HG02938 (cell line): ENCODE results near the gene IFT43.
"Not testable (repeated sequence)": the region's sequence is repeated elsewhere in the genome, so short reads cannot be mapped to it uniquely, and the experiment has no call there.

Source experiments
- ATAC-seq: cut with Tn5 transposase; IDR thresholded peaks from one replicate; pipeline ENCODE4 v1.9.1; 2021; ENCODE audit warnings: mild to moderate bottlenecking, moderate library complexity; ENCODE audit not compliant: unreplicated experiment

IFT43 gene

GRCh38 chr14:76009627-76010026 is 24.1 kb downstream of the IFT43 start:
- ATAC-seq = not testable (repeated sequence)

- ATAC-seq = no peak
These were observed 26.4 kb downstream of the IFT43 start for GRCh38 chr14:76011930-76012329.

GRCh38 chr14:76012354-76012753 is 26.8 kb downstream of the IFT43 start:
- no peak for ATAC-seq

GRCh38 chr14:76015191-76015590 is 29.6 kb downstream of the IFT43 start:
- no peak for ATAC-seq

GRCh38 chr14:76015668-76016067 is 30.1 kb downstream of the IFT43 start:
- ATAC-seq = no peak

- no peak for ATAC-seq
These were observed 34.1 kb downstream of the IFT43 start for GRCh38 chr14:76019676-76020075.

DNA sequence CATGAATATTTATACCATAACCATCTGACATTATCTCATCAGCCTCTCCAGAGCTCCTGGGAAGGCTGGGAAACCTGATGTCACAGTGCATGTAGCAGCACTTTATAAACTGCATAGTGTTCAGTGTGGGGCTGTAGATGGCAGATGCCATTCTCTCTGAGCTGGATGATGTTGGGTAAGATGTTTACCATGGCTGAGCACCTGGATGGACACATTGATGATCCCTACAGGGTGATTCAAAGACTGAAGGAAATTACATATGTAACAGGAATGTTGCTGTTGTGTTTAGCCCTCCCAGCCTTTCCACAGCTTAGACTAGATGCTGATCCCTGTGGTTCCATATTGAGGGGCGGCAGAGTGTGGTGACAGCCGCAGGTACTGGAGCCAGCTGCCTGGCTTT is 37.4 kb downstream of the IFT43 start:
- ATAC-seq = no peak

DNA sequence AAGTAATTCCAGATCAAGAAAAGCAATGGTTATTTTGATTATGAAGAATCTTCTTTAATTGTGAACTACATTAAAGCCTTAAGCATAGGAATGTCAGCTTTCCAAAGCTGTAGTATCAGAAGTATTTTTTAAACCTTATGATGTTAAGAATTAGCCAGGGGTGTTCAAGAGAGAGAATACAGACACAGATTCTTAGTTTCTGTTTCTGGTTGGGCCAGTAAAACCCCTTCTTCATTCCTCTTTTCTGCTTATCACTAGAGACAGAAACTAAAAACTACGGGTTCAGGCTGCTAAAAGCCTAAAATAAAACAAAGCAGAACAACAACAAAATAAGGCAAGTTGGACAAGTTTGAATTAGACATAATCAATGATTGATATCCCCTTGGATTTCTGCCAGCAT is 38.2 kb downstream of the IFT43 start:
- no peak for ATAC-seq

DNA sequence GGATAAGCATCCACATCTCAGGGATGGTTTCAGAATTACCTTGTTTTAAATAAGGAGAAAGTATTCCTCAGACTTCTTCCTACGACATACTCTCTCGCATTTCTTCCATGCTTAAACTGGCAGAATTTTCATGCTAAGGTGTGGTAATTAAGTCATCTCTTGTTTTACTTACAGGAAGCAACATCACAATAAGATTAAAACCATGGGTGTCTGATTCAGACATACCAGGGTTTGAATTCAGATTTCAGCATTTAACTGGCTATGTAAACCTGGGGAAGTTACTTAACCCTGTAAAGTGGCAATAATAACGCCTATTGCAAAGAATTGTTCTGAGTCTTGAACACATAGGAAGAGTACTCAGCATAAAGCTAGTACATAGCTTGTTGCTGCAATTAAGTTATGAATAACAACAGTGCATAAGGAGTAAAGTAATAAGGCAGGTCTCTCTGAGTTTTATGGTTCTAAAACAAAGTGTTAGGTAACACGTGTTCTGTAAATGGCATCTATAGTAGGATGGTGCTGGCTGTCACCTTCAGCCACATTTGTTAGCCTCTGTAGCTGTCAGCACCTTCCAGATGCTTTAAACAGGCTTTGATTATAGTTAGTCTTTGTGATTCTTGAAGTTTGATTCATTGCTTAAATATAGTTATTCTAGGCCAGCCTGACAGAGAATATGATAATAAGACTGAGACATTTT is 38.8 kb downstream of the IFT43 start:
- no peak for ATAC-seq

GRCh38 chr14:76034566-76034965 is 49.0 kb downstream of the IFT43 start:
- no peak for ATAC-seq

GRCh38 chr14:76040704-76041103 is 55.1 kb downstream of the IFT43 start:
- no peak for ATAC-seq

- no peak for ATAC-seq
These were observed 60.2 kb downstream of the IFT43 start for GRCh38 chr14:76045773-76046172.

DNA sequence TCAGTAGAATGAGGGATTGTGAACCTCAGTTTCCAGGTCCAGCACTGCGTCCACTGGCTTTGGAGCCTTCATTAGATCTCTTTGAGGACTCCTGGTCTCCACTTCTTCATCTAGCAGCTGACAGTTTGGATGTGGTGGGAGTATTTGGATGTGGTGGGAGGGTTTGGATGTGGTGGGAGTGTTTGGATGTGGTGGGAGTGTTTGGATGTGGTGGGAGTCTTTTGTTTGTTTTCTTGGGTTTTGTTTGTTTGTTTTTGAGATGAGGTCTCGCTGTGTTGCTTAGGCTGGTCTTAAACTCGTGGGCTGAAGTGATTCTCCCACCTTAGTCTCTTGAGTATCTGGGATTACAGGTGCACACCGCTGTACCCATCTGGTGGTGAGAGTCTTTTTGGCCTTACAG is 64.7 kb downstream of the IFT43 start:
- ATAC-seq = no peak

- ATAC-seq = no peak
These were observed 65.3 kb downstream of the IFT43 start for GRCh38 chr14:76050797-76051392.

DNA sequence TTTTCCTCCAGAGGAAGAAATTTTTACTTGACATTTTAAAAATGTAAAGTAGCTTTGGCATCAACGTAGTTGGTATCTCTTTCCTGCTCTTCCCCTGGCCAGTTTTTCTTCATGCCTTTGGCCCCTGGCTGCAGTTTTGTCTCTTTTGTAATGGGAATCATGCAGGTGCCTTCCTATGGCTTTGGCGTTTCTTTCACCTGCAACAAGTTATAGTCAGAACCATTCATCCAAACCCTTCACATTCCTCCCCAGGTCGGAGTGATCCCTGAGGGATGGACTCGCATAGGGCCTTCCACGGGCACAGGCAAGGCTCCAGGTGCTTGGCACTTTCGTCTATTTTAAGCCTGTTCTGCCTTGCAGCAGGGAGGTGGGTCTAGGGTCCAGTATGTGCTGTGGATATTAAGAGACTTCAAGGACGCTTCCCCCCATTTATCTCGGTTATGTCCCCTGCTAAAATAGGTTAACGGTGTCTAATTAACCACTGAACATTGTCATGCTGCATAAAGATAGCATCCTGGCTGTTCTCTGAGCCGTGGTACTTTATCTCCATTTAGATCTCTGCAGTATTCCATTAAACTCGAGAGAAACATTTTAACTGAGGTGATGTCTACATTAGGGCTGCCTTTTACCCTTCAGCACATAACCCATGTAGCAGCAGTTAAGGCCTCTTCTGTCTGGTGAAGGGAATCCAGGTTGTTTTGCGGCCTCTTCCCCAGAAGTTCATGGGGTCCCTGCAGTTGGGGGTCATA is 66.3 kb downstream of the IFT43 start:
- ATAC-seq = no peak

DNA sequence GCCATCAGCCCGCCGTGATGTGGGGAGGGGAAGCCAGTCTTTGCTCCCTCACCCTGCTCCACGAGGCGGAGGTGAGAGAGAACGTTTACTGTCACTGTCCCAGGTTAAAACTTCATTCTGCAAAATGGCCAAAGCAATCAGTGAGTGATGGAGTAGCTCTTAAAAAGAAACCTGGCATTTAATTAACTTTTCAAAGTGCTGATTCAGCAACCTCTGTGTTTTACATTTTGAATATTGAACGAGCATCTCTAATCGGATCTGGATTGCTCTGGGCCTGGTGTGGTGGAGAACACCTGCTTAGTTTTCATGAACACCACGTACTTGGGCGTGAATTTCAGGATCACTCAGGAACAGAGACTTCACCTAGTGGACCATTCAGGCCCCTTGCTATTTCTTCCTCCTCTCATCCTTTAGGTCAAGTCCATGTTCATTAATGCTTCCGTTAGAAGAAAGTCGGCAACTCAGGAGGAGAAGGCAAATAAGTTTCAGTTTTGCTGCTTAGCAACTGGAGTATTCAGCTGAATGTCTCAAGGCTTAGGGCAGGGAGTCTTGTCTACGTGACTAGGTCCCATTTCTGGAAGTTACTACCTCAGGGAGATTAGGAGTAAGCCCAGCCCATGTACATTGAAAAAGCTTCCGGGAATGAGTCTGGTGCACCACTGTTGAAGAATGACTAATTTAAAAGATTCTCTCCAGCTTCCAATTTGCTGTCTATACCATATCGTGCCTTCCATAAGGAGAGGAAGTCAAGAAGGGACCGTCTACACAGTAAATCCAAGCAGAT is 68.2 kb downstream of the IFT43 start:
- ATAC-seq = no peak

- ATAC-seq = no peak
These were observed 69.8 kb downstream of the IFT43 start for GRCh38 chr14:76055330-76055729.

GRCh38 chr14:76056128-76056527 is 70.6 kb downstream of the IFT43 start:
- no peak for ATAC-seq

DNA sequence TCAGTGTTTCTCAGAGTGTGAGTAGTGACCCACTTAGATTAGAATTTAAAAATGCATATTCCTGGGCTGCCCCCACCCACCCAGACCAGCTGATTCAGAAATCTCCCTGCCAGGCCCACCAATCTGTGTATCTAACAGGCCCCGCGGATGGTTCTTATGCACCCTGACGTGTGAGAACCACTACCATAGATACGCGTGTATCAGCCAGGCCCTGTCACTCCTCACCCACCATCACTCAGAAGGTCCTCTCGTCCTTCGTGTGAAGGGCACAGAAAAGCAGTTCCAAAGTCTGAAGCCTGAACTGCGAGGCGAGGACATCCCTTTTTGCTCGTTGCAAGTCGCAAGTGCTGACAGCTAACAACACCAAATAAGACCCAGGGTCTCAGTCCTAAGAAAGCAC is 72.4 kb downstream of the IFT43 start:
- no peak for ATAC-seq

GRCh38 chr14:76063327-76063726 is 77.8 kb downstream of the IFT43 start:
- no peak for ATAC-seq

DNA sequence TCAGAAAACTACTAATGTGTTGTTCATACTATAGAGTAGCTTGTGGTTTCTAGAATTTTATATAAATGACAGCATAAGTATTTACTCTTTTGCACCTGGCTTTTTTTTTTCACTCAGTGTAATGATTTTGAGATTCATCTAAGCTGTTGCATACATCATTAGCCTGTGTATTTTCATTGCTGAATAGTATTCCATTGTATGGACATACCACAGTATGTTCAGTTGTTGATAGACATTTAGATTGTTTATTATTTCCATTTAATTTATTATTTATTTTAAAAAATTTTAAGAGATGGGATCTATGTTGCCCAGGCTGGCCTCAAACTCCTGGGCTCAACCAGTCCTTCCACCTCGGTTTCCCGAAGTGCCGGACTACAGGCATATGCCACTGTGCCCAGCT is 80.0 kb downstream of the IFT43 start:
- no peak for ATAC-seq
